ENCODE measurements around the gene BBIP1.

DNA sequence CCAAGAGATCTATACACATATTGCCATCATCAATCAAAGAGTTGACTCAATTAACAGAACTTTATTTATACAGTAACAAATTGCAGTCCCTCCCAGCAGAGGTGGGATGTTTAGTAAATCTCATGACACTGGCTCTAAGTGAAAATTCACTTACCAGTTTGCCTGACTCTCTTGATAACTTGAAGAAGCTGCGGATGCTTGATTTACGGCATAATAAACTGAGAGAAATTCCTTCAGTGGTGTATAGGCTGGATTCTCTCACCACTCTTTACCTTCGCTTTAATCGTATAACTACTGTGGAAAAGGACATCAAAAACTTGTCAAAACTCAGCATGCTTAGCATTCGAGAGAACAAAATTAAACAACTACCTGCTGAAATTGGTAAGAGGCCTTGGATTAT lies 45.7 kb upstream of the BBIP1 start:
- TF ChIP-seq, protein P1, sequence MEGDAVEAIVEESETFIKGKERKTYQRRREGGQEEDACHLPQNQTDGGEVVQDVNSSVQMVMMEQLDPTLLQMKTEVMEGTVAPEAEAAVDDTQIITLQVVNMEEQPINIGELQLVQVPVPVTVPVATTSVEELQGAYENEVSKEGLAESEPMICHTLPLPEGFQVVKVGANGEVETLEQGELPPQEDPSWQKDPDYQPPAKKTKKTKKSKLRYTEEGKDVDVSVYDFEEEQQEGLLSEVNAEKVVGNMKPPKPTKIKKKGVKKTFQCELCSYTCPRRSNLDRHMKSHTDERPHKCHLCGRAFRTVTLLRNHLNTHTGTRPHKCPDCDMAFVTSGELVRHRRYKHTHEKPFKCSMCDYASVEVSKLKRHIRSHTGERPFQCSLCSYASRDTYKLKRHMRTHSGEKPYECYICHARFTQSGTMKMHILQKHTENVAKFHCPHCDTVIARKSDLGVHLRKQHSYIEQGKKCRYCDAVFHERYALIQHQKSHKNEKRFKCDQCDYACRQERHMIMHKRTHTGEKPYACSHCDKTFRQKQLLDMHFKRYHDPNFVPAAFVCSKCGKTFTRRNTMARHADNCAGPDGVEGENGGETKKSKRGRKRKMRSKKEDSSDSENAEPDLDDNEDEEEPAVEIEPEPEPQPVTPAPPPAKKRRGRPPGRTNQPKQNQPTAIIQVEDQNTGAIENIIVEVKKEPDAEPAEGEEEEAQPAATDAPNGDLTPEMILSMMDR (IDR thresholded peaks at IDR 0.05), result no peak
- no peak for TF ChIP-seq POLR2A (IDR thresholded peaks at IDR 0.05)
